ENCODE data around the gene KSR1. TPM values are rescaled to one million over a fixed set of nuclear protein-coding genes. Genes with fewer than 3 reads are reported as not detected.
A peak's percentile ranks its signal among the peaks of the same experiment; 100 is the strongest.
"Not testable (repeated sequence)": the region's sequence is repeated elsewhere in the genome, so short reads cannot be mapped to it uniquely, and the experiment has no call there.

Gene KSR1
- total RNA-seq, 2 donors from 2014 or later: 13.9 to 16.5 TPM

- TF ChIP-seq CTCF (IDR thresholded peaks at IDR 0.05): no peak
- no peaks in the 10 kb centered on the region for H3K36me3 ChIP-seq
- H3K9ac ChIP-seq (ENCODE audit: low read depth in 2 of 2, low read length in 2 of 2): no peak overlapping the region
- H3K27me3 ChIP-seq: no peaks in the 10 kb centered on the region
- H3K4me3 ChIP-seq: no peak overlapping the region
- DNase-seq: no peak
- H3K4me1 ChIP-seq: no peaks in the 10 kb centered on the region
- H3K27ac ChIP-seq: no peak overlapping the region
- intact Hi-C loops (cut with DNase I): no loop called here
- H3K9me3 ChIP-seq: no peaks in the 10 kb centered on the region
Observed at GRCh38 chr17:27428781-27429505, 27.3 kb upstream of the KSR1 start.

GRCh38 chr17:27429666-27430382, 26.4 kb upstream of the KSR1 start:
- Histone ChIP-seq H3K9me3 (no peaks in the 10 kb centered on the region), H3K9ac (ENCODE audit: low read depth in 2 of 2, low read length in 2 of 2) (no peak overlapping the region), H3K4me3 (no peak overlapping the region), H3K4me1 (no peaks in the 10 kb centered on the region), H3K36me3 (no peaks in the 10 kb centered on the region), H3K27me3 (no peaks in the 10 kb centered on the region), H3K27ac (no peak overlapping the region)
- intact Hi-C loops (cut with DNase I): loop anchor here (5.0 to 10.0 kb wide), 2 partner anchors 73 to 195 kb away; no protein-coding TSS in a partner anchor
- no peak for TF ChIP-seq CTCF (IDR thresholded peaks at IDR 0.05)
- DNase-seq: no peak

GRCh38 chr17:27430383-27430840, 25.8 kb upstream of the KSR1 start:
- TF ChIP-seq CTCF (IDR thresholded peaks at IDR 0.05): no peak
- Histone ChIP-seq H3K4me1 (no peaks in the 10 kb centered on the region), H3K27me3 (no peaks in the 10 kb centered on the region), H3K4me3 (no peak overlapping the region), H3K36me3 (no peaks in the 10 kb centered on the region), H3K9ac (ENCODE audit: low read depth in 2 of 2, low read length in 2 of 2) (no peak overlapping the region), H3K9me3 (no peaks in the 10 kb centered on the region), H3K27ac (no peak overlapping the region)
- DNase-seq: no peak
- intact Hi-C loops (cut with DNase I): loop anchor here (5.0 to 10.0 kb wide), 2 partner anchors 73 to 196 kb away; no protein-coding TSS in a partner anchor

GRCh38 chr17:27430882-27431491, 25.3 kb upstream of the KSR1 start:
- Histone ChIP-seq H3K27ac (no peak overlapping the region), H3K36me3 (no peaks in the 10 kb centered on the region), H3K9me3 (no peaks in the 10 kb centered on the region), H3K9ac (ENCODE audit: low read depth in 2 of 2, low read length in 2 of 2) (no peak overlapping the region), H3K4me3 (no peak overlapping the region), H3K27me3 (no peaks in the 10 kb centered on the region), H3K4me1 (no peaks in the 10 kb centered on the region)
- intact Hi-C loops (cut with DNase I): loop anchor here (5.0 to 10.0 kb wide), 2 partner anchors 74 to 196 kb away; no protein-coding TSS in a partner anchor
- peak; percentile 47 for TF ChIP-seq CTCF (IDR thresholded peaks at IDR 0.05)
- DNase-seq: peak; percentile 42

- TF ChIP-seq CTCF (IDR thresholded peaks at IDR 0.05): no peak
- Histone ChIP-seq H3K36me3 (no peaks in the 10 kb centered on the region), H3K27me3 (no peaks in the 10 kb centered on the region), H3K4me3 (no peak overlapping the region), H3K9ac (ENCODE audit: low read depth in 2 of 2, low read length in 2 of 2) (no peak overlapping the region), H3K27ac (no peak overlapping the region), H3K9me3 (no peaks in the 10 kb centered on the region), H3K4me1 (no peaks in the 10 kb centered on the region)
- intact Hi-C loops (cut with DNase I): loop anchor here (5.0 to 10.0 kb wide), 2 partner anchors 76 to 199 kb away; no protein-coding TSS in a partner anchor
- DNase-seq: no peak
Observed at GRCh38 chr17:27433521-27433920, 22.7 kb upstream of the KSR1 start.

GRCh38 chr17:27435431-27436070, 20.7 kb upstream of the KSR1 start:
- H3K36me3 ChIP-seq; H3K27ac ChIP-seq; H3K9ac ChIP-seq (ENCODE audit: low read depth in 2 of 2, low read length in 2 of 2); H3K4me3 ChIP-seq; DNase-seq; H3K4me1 ChIP-seq; H3K27me3 ChIP-seq; H3K9me3 ChIP-seq: not testable (repeated sequence)
- intact Hi-C loops (cut with DNase I): loop anchor here (10.0 kb wide), 1 partner anchor 201 kb away; no protein-coding TSS in a partner anchor
